Pulmonary artery endothelial cell (primary cell): Measurements from ENCODE around the gene RBM38. TPM values are rescaled to one million over a fixed set of nuclear protein-coding genes. Genes with fewer than 3 reads are reported as not detected.

Experiments used
- DNase-seq: peaks from one replicate; pipeline ENCODE4 v3.0.0-alpha.2; 2011; ENCODE audit warnings: low read depth, low spot score
- total RNA-seq: library from RNA; depleted of rRNA; stranded (reverse); fragments of >200 nt; gene quantifications from 2 replicates; pipeline ENCODE4 v1.2.3, GENCODE V29; 2014

Gene RBM38
- total RNA-seq, 1 donor from 2014 or later = 18.2 TPM

DNA sequence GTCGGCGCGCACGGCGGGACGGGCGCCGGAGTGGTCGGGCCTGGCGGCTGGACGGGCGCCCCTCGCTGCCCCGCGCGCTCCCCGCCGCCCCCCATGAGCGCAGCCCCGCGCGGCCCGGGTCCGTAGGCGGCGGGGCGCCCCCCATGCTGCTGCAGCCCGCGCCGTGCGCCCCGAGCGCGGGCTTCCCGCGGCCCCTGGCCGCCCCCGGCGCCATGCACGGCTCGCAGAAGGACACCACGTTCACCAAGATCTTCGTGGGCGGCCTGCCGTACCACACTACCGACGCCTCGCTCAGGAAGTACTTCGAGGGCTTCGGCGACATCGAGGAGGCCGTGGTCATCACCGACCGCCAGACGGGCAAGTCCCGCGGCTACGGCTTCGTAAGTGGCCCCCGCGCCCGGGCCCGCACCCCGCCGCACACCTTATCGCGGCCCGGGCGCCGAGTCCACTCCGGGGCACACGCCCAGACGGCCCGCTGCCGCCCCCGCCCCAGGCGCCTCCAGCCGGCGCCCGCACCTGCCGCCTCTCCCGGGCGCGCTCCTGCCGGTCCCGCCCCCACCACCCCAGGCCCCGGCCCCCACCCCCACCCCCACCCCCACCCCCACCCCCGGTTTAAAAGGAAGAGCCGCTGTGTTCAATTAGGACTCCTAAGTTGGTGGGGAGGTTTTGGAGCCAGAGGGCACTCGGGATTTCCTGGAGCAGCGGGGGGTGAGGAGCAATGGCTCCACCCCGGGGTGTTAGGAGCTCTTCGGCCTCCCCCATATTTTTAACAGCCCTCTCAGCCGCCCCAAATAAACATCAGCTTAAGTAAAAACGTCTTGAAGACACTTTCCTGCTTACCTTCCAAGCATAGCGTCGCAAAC lies 474 bp downstream of the RBM38 start:
- no peak for DNase-seq

DNA sequence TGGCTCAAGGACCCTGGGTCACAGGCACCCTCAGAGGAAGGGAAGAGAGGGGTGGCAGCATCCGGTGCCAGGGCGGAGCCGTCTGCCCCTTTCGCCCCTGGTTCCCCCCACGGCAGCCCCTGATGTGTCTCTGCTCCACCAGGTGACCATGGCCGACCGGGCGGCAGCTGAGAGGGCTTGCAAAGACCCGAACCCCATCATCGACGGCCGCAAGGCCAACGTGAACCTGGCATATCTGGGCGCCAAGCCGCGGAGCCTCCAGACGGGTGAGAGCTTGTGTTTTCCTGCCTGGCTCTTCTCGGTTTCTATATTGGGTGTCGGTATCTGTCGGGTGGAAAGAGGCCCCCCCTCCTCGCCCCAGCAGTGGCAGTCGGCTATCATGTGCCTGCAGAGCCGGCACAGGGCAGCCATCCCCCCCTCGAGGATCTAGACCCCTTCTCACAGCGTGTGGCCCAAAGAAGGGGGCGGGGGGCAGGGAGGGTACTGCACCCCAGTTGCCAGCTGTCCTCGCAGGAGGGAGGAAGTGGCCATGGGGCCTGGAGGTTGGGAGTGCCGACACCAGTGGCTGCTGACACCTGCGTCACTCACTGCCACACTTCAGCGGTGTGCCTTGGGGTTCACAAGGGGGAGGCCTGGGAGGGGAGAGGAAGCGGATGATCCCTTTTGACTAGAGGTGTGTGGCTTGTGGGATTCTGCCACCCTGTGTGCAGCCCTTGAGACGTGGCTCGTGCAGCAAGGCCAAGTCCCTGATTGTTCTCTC lies 1.5 kb downstream of the RBM38 start:
- no peak for DNase-seq

GRCh38 chr20:57393321-57394120 lies 2.3 kb downstream of the RBM38 start:
- DNase-seq = no peak

DNA sequence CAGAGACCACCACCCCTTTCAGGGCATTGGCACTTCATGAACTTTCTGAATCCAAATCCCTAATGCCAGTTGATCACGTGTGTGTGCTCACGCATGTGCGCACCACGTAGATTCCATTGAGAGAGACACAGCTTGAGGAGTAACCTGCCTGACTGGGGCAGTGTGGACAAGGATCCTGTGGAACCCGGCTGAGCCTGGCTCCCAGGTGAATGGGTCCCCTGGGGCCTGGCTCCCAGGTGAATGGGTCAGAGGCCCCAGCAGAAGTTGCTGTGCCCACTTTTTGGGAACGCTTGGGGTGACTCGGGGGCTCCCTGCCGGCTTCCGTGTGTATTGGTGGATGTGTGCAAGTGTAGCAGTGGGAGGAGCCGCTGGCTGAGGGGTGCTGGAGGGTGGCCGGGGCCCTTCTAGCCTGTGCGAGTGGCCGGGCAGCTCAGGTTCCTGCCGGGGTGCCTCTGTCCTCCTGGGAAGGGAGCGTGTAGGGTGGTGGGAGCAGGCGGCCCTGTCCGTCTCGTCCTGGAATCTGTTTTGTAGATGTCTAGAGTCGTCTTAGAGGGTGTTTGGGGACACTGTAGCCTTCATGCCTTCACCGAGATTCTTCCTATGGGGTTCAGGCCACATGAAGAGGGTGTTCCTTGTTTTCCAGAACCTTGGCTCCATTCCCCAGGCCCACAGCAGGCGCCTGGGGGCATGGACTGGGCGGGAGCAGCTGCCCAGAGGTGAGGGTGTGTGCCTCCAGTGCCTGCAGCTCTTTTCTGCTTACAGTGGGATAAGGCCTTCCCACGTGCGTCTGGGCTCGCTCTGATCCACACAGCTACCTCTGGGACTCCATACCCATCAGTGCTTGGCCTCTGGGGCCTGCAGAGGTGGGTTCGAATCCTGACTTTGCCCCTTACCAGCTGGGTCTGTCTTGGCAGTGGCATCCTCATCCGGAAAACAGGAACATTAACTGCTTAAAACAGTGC lies 3.2 kb downstream of the RBM38 start:
- no peak for DNase-seq

- DNase-seq = peak; percentile 79
Measured at GRCh38 chr20:57395111-57395966, 4.1 kb downstream of the RBM38 start.

DNA sequence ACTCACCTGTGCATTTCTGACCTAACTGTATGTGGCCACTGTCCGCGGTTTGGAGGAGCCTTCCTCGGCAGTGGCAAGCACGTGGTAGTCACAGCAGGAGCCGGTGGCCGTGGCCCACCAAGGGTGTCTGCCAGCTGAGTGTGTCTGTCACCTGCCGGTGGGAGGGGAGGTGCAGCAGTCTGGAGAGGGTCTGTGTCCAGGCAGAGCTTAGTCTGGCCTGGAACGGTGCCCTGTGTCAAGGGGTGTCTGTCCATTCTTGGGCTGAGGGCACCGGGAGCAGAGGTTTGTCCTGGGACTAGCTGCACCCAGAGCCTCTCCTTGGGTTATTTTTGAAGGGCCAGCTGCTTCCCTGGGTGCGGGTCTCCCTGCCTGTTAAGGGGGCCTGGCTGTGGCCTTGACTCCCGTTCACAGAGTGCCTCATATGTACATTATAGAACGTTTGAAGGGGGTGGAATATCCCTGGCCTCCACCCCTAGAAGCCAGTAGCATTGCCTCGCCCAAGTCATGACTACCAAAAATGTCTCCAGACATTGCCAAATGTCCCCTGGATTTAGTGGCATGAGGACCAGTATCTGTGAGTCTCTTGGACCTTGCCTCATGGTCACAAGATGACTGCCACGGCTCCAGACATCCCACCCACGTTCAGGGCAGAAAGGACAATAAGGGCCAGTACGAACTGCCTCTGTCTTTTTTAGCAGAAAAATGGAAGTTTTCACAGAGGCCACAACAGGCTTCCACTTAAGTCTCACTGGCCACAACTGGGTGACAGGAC lies 5.2 kb downstream of the RBM38 start:
- DNase-seq = no peak

DNA sequence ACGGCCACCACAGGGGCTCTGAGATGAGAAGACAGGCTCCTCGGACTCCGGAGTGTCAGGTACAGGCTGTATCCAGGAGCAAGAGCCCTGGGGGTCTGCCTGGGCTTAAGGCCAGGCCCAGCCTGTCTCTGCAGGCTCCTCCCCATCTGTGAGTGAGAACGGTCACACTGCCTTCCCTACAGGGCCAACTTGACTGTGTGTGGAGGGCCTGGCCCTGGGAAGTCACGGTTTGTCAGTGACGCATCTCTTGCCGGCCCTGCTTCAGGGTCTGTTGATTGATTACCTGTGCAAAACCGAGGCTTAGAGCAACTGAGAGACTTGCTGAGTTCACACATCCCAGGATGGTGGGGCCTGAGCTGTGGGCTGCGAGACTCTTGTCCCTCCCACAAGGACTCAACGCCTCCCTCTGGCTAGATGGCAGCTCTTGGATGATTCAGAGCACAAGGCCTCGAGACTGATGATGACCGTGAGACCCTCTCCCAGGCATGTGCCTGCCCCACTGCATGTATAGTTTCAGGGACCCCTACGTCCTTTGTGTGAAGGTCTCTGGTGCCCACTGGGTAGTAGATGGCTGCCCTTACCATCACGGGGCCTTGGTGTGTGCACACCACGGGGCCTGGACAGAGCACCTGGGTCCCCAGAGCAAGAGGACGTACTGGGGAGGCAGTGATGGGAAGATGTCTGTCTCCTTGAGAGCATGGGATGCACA lies 5.9 kb downstream of the RBM38 start:
- no peak for DNase-seq

GRCh38 chr20:57397693-57398108 lies 6.5 kb downstream of the RBM38 start:
- no peak for DNase-seq

GRCh38 chr20:57398231-57398821 lies 7.1 kb downstream of the RBM38 start:
- no peak for DNase-seq

DNA sequence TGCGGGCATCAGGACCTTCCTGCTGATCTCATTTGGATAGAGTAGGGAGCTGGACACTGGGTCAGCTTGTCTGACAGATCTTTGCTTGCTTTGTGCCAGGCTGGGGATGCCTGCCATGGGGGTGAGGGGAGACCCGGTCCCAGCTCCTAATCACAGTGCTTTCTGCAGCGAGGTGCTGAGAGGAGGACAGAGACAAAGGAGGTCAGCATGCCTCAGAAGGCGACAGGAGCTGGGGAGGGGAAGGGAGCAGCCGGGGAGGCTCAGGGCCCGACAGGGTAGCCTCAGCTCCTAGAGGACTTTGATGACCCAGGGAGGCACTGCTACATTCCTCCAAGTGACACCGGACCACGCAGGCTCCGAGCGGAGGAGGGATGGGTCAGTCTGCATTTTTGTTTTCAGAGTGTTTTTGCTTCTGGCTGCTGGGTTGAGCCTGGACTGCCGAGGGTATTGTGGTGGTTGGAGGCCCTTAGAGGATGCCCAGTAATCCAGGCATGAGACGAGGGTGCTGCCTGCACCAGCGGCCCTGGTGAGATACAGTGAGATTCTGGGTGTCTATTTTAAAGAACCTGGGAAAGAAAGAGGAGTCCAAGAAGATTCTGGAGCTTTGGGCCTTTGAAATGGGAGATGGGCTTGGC lies 7.8 kb downstream of the RBM38 start:
- DNase-seq = no peak

- no peak for DNase-seq
Measured at GRCh38 chr20:57399587-57400155, 8.5 kb downstream of the RBM38 start.

DNA sequence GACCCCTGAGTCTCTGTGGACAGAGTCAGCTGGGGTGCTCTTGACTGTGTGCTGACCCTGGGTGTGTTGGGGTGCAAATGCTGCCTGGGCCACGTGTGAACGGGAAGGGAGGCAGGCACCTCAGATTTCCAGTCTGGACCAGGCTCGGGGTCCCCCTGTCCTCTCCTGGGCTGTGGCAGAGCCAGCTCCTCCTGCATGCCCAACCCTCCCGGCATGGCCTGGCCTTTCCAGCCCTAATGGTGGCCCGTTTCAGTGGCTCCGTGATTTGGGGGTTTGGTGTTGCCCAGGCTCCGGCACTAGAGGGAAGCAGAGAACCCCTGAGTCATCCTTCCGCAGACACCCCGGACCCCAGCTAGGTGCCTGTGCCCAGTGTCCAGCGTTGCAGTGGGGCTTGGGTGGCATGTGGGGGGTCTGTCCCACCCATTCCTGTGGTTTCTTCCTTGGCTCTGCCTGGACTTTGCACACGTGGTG lies 9.1 kb downstream of the RBM38 start:
- DNase-seq = no peak

DNA sequence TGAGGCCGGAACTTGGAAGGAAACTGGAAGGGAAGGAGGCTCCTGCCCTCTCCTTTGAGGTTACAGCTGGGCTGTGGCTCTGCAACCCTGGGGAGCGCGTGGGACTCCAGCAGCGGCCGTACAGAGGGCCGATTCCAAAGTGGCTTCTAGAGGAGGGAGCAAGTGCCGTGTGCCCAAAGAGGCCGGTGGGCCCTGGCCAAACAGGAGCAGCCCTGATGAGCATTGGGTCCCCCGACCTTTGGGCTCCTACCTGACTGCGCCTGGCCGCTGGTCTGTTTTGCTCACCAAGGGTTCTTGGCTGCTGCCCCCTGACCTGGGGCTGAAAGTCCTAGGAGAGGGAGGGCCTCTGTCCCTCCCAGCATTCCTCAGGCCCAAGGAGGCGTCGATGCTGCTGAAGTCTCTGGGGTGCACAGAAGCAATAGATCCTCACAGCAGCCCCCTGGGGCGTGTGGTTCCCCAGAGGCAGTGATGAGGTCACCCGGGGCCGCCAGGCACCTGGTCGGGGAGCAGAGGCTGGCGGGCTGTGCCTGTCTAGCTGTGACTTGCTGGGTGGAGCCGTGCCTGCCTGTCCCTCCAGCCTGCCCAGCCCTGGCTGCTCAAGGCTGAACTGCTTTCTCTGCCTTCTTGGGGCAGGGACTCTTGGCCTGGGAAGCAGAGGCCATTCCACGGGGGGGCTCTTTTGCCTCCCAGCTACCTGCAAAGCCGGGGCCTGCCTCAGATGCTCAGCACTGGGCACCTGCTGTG lies 9.8 kb downstream of the RBM38 start:
- DNase-seq = no peak

DNA sequence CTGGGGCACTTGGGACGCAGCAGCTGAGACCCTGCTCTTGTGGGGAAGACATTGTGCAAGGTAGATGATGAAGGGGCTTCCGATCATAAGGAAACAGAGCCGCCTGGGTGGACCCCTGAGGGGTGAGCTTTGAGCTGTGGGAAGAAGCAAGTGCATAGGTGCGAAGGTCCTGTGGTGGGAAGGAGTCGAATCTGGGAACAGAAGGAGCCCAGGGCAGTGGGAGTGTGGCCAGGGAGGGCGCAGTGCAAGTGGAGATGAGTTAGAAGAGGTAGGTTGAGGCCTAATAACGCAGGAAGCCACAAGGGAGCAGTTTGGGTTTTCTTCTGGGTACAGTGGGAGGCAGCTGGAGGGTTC lies 10.3 kb downstream of the RBM38 start:
- DNase-seq = no peak

- DNase-seq = no peak
Measured at GRCh38 chr20:57402206-57403125, 11.3 kb downstream of the RBM38 start.
